HepG2 (cell line): ENCODE data around the gene CRAMP1. TPM values are rescaled to one million over a fixed set of nuclear protein-coding genes. Genes with fewer than 3 reads are reported as not detected.

Source experiments
- CSRNP1 ChIP-seq: sonication (generic); formaldehyde crosslinking; IDR thresholded peaks from 2 replicates; pipeline ENCODE4 v1.8.1; 2023; ENCODE audit warnings: mild to moderate bottlenecking, missing genetic modification reagents
- FOSL2 ChIP-seq: sonication (generic); formaldehyde crosslinking; IDR thresholded peaks from 2 replicates; pipeline ENCODE4 v1.4.0; 2020; ENCODE audit warnings: missing genetic modification reagents
- FOXA3 ChIP-seq: IDR thresholded peaks from 2 replicates; pipeline ENCODE4 v1.6.1; 2016; ENCODE audit warnings: missing genetic modification reagents, missing compliant biosample characterization
- GABPB1 ChIP-seq: IDR thresholded peaks from 2 replicates; pipeline ENCODE4 v1.6.1; 2016; ENCODE audit warnings: mild to moderate bottlenecking, missing genetic modification reagents, moderate library complexity, missing compliant biosample characterization
- GATAD1 ChIP-seq: IDR thresholded peaks from 2 replicates; pipeline ENCODE4 v1.6.1; 2016; ENCODE audit warnings: missing genetic modification reagents, missing compliant biosample characterization
- GZF1 ChIP-seq: sonication (generic); formaldehyde crosslinking; IDR thresholded peaks from 2 replicates; pipeline ENCODE4 v1.5.1; 2020; ENCODE audit warnings: mild to moderate bottlenecking, missing genetic modification reagents
- HNF4A ChIP-seq: sonication (generic); formaldehyde crosslinking; IDR thresholded peaks from 2 replicates; pipeline ENCODE4 v1.4.0; 2020; ENCODE audit warnings: missing genetic modification reagents
- ISL2 ChIP-seq: sonication (generic); formaldehyde crosslinking; IDR thresholded peaks from 2 replicates; pipeline ENCODE4 v1.5.0; 2020; ENCODE audit warnings: missing genetic modification reagents
- JUND ChIP-seq: sonication (generic); formaldehyde crosslinking; IDR thresholded peaks from 2 replicates; pipeline ENCODE4 v1.8.0; 2022; ENCODE audit warnings: mild to moderate bottlenecking, missing genetic modification reagents
- KDM4B ChIP-seq: sonication (generic); formaldehyde crosslinking; IDR thresholded peaks from 2 replicates; pipeline ENCODE4 v1.4.0; 2020; ENCODE audit warnings: missing genetic modification reagents
- MAF1 ChIP-seq: sonication (generic); formaldehyde crosslinking; IDR thresholded peaks from 2 replicates; pipeline ENCODE4 v1.5.0; 2020; ENCODE audit warnings: missing genetic modification reagents, borderline replicate concordance
- MEF2D ChIP-seq: sonication (generic); formaldehyde crosslinking; IDR thresholded peaks from 2 replicates; pipeline ENCODE4 v1.5.1; 2020; ENCODE audit warnings: mild to moderate bottlenecking, missing genetic modification reagents
- MEIS2 ChIP-seq: sonication (generic); formaldehyde crosslinking; IDR thresholded peaks from 2 replicates; pipeline ENCODE4 v1.9.0; 2021; ENCODE audit warnings: mild to moderate bottlenecking, missing genetic modification reagents
- PATZ1 ChIP-seq: sonication (generic); formaldehyde crosslinking; IDR thresholded peaks from 2 replicates; pipeline ENCODE4 v1.4.0; 2020; ENCODE audit warnings: missing genetic modification reagents
- RAD51 ChIP-seq: fragments of 450-650 bp; IDR thresholded peaks from 2 replicates; pipeline ENCODE4 v1.6.1; 2016; ENCODE audit warnings: borderline replicate concordance
- RBFOX2 ChIP-seq: fragments of 200-400 bp; formaldehyde crosslinking; IDR thresholded peaks from 2 replicates; pipeline ENCODE4 v1.6.1; 2017; ENCODE audit warnings: low read depth, mild to moderate bottlenecking, low read length
- REL ChIP-seq: sonication (generic); formaldehyde crosslinking; conservative IDR thresholded peaks from 2 replicates; pipeline ENCODE4 v1.8.0; 2022; ENCODE audit warnings: mild to moderate bottlenecking, missing genetic modification reagents, moderate library complexity
- SP4 ChIP-seq: sonication (generic); formaldehyde crosslinking; IDR thresholded peaks from 2 replicates; pipeline ENCODE4 v1.8.1; 2023; ENCODE audit warnings: mild to moderate bottlenecking, missing genetic modification reagents
- SPEN ChIP-seq: sonication (generic); formaldehyde crosslinking; IDR thresholded peaks from 2 replicates; pipeline ENCODE4 v1.5.1; 2020; ENCODE audit warnings: low read depth, mild to moderate bottlenecking, missing genetic modification reagents
- SRY ChIP-seq: sonication (generic); formaldehyde crosslinking; IDR thresholded peaks from 2 replicates; pipeline ENCODE4 v1.8.0; 2022; ENCODE audit warnings: mild to moderate bottlenecking, missing genetic modification reagents
- TOE1 ChIP-seq: sonication (generic); formaldehyde crosslinking; IDR thresholded peaks from 2 replicates; pipeline ENCODE4 v1.4.0; 2020; ENCODE audit warnings: mild to moderate bottlenecking, missing genetic modification reagents
- TOPORS ChIP-seq: sonication (generic); formaldehyde crosslinking; IDR thresholded peaks from 2 replicates; pipeline ENCODE4 v1.8.0; 2023; ENCODE audit warnings: mild to moderate bottlenecking, missing genetic modification reagents
- XBP1 ChIP-seq: sonication (generic); formaldehyde crosslinking; IDR thresholded peaks from 2 replicates; pipeline ENCODE4 v1.5.0; 2020; ENCODE audit warnings: missing genetic modification reagents
- ZNF24 ChIP-seq: fragments of 450-650 bp; IDR thresholded peaks from 2 replicates; pipeline ENCODE4 v1.6.1; 2017; ENCODE audit warnings: antibody characterized with exemption, mild to moderate bottlenecking
- ZNF432 ChIP-seq: sonication (generic); formaldehyde crosslinking; IDR thresholded peaks from 2 replicates; pipeline ENCODE4 v1.5.0; 2020; ENCODE audit warnings: missing genetic modification reagents, mild to moderate bottlenecking, borderline replicate concordance
- ZNF558 ChIP-seq: sonication (generic); formaldehyde crosslinking; IDR thresholded peaks from 2 replicates; pipeline ENCODE4 v1.9.0; 2022; ENCODE audit warnings: mild to moderate bottlenecking, missing genetic modification reagents, borderline replicate concordance
- ZNF577 ChIP-seq: sonication (generic); formaldehyde crosslinking; IDR thresholded peaks from 2 replicates; pipeline ENCODE4 v1.4.0; 2020; ENCODE audit warnings: mild to moderate bottlenecking, low read depth, missing genetic modification reagents, borderline replicate concordance
- ZNF616 ChIP-seq: sonication (generic); formaldehyde crosslinking; IDR thresholded peaks from 2 replicates; pipeline ENCODE4 v1.5.0; 2020; ENCODE audit warnings: low read depth, mild to moderate bottlenecking, missing genetic modification reagents
- ZNF75D ChIP-seq: sonication (generic); formaldehyde crosslinking; IDR thresholded peaks from 2 replicates; pipeline ENCODE4 v1.8.1; 2023; ENCODE audit warnings: missing genetic modification reagents, mild to moderate bottlenecking, borderline replicate concordance
- ZNF816 ChIP-seq: sonication (generic); formaldehyde crosslinking; IDR thresholded peaks from 2 replicates; pipeline ENCODE4 v1.8.0; 2022; ENCODE audit warnings: missing genetic modification reagents, mild to moderate bottlenecking, borderline replicate concordance
- ZSCAN20 ChIP-seq: sonication (generic); formaldehyde crosslinking; IDR thresholded peaks from 2 replicates; pipeline ENCODE4 v1.4.0; 2020; ENCODE audit warnings: missing genetic modification reagents, mild to moderate bottlenecking, borderline replicate concordance
- polyA plus RNA-seq, 8 experiments: library from polyadenylated mRNA; depleted of rRNA in 3 of 8; stranded (reverse) in 7 of 8; unstranded in 1 of 8; fragments of >200 nt; fragmentation: Illumina TruSeq in 4 of 8; extraction: Trizol in 4 of 8; gene quantifications; 2 replicates each; pipeline versions ENCODE4 v1.2.1 to v1.2.3, GENCODE V29; 2011 to 2016; ENCODE audit warnings: low read depth in 4 of 8, missing spikeins in 1 of 8, mixed read lengths in 1 of 8; ENCODE audit not compliant: insufficient read depth in 1 of 8
- total RNA-seq, 5 experiments: library from RNA; depleted of rRNA; stranded (reverse); fragments of >200 nt; fragmentation: Illumina TruSeq; extraction: Trizol; gene quantifications; 2 replicates each; pipeline ENCODE4 v1.2.3, GENCODE V29; 2016; ENCODE audit warnings: low read depth in 1 of 5

The CRAMP1 gene
- total and polyA plus RNA-seq, 2 of the 13 experiments (the other 11 are each of a cell fraction or from before 2014, with no cell fraction given): 6.8 to 9.7 TPM

DNA sequence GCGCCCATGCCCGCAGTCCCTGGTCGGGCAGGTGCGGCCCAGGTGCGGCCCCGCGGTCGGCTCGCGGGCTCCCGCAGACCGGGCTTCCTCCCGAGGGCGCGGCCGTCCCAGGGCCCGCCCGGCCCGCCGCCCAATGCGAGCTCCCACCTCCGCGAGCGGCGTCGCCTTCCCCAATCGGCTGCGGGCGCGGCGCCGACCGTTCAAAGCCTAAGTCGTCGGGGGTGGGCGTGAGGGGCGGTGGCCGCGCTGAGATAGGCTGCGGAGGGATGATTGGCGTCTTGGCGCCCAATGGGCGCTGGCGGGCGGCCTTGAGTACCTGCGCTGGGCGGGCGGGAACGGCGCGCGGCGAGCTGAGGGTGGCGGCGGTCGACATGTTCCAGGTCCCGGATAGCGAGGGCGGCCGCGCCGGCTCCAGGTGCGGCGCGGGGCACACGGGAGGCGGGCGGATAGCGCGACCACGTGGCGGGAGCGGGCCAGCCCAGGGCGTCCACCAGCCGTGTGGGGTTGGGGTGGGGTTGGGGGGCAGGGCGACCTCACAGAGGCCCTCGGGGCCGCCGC lies 65.9 kb downstream of the CRAMP1 start, which contains the start of gene JPT2 (continued):
- no peak for TF ChIP-seq RAD51
- TF ChIP-seq GABPB1 (CRISPR knock-in tag): peak; percentile 78
- TF ChIP-seq KDM4B: no peak
- TF ChIP-seq FOSL2: 0 out of 2 replicates have a peak, but pooled peaks have one; percentile 15
- TF ChIP-seq GZF1 (CRISPR knock-in tag): no peak
- TF ChIP-seq TOE1 (CRISPR knock-in tag): no peak
- TF ChIP-seq FOXA3 (CRISPR knock-in tag): 0 out of 2 replicates have a peak, but pooled peaks have one; percentile 10
- no peak for TF ChIP-seq REL
- TF ChIP-seq ZNF558 (CRISPR knock-in tag): no peak
- TF ChIP-seq MEF2D (CRISPR knock-in tag): no peak
- no peak for TF ChIP-seq ZNF577 (CRISPR knock-in tag)
- no peak for TF ChIP-seq ZNF616 (CRISPR knock-in tag)
- peak; percentile 30; the same call in 1 of the 2 replicates for TF ChIP-seq TOPORS (CRISPR knock-in tag)
- peak; percentile 64 for TF ChIP-seq MEIS2 (CRISPR knock-in tag)
- TF ChIP-seq ZNF24: no peak
- TF ChIP-seq CSRNP1 (CRISPR knock-in tag): no peak
- no peak for TF ChIP-seq HNF4A (CRISPR knock-in tag)
- 0 out of 2 replicates have a peak, but pooled peaks have one; percentile 19 for TF ChIP-seq GATAD1 (CRISPR knock-in tag)
- no peak for TF ChIP-seq ZNF432 (CRISPR knock-in tag)
- no peak for TF ChIP-seq PATZ1
- TF ChIP-seq ISL2 (CRISPR knock-in tag): no peak
- TF ChIP-seq ZNF816 (CRISPR knock-in tag): no peak
- TF ChIP-seq RBFOX2: peak; percentile 89
- TF ChIP-seq SRY: no peak
- TF ChIP-seq XBP1 (CRISPR knock-in tag): no peak
- peak; percentile 79 for TF ChIP-seq SPEN (CRISPR knock-in tag)
- no peak for TF ChIP-seq MAF1 (CRISPR knock-in tag)
- no peak for TF ChIP-seq ZNF75D
- TF ChIP-seq ZSCAN20 (CRISPR knock-in tag): peak; percentile 39; the same call in 1 of the 2 replicates
- TF ChIP-seq JUND (CRISPR knock-in tag): no peak
- peak; percentile 99 for TF ChIP-seq SP4 (CRISPR knock-in tag)
